Lung microvascular endothelial cell (primary cell): Measurements from ENCODE around the gene SP5. TPM values are rescaled to one million over a fixed set of nuclear protein-coding genes. Genes with fewer than 3 reads are reported as not detected.
"Not testable (repeated sequence)": the region's sequence is repeated elsewhere in the genome, so short reads cannot be mapped to it uniquely, and the experiment has no call there.

Experiments used
- DNase-seq, 2 donors: peaks; one replicate each; pipeline versions ENCODE4 v3.0.0 to v3.0.0-alpha.2; 2010; ENCODE audit warnings: low read depth in 2 of 2
- total RNA-seq: library from RNA; depleted of rRNA; stranded (reverse); fragments of >200 nt; gene quantifications from 2 replicates; pipeline ENCODE4 v1.2.1, GENCODE V29; 2014

Gene SP5
- total RNA-seq, 1 donor from 2014 or later: not detected

GRCh38 chr2:170711196-170711773 is 3.9 kb upstream of the SP5 start:
- DNase-seq: no peak

- no peak for DNase-seq
These were observed 3.1 kb upstream of the SP5 start for GRCh38 chr2:170711774-170712652.

- DNase-seq: no peak
These were observed 2.2 kb upstream of the SP5 start for GRCh38 chr2:170712653-170713542.

- peak in 1 of 2 donors; percentile 3 for DNase-seq
These were observed 1.4 kb upstream of the SP5 start for GRCh38 chr2:170713543-170714380.

GRCh38 chr2:170714381-170715061 is 616 bp upstream of the SP5 start:
- peak in 1 of 2 donors; percentile 17 for DNase-seq

GRCh38 chr2:170715932-170716777 is 1.0 kb downstream of the SP5 start:
- DNase-seq: no peak

GRCh38 chr2:170716851-170717598 is 1.9 kb downstream of the SP5 start:
- DNase-seq: peak; percentile 53 to 71

- DNase-seq: no peak
These were observed 2.4 kb downstream of the SP5 start for GRCh38 chr2:170717599-170717963.

- no peak for DNase-seq
These were observed 3.0 kb downstream of the SP5 start for GRCh38 chr2:170717991-170718589.

- DNase-seq: no peak
These were observed 4.7 kb downstream of the SP5 start for GRCh38 chr2:170719810-170720209.

- DNase-seq: no peak
These were observed 6.5 kb downstream of the SP5 start for GRCh38 chr2:170721678-170722077.

- DNase-seq: no peak
These were observed 7.2 kb downstream of the SP5 start for GRCh38 chr2:170722301-170722700.

- DNase-seq: no peak
These were observed 8.4 kb downstream of the SP5 start for GRCh38 chr2:170723446-170723958.

GRCh38 chr2:170733798-170734600 is 18.9 kb downstream of the SP5 start:
- no peak for DNase-seq

GRCh38 chr2:170734601-170735000 is 19.5 kb downstream of the SP5 start:
- DNase-seq: not testable (repeated sequence)

GRCh38 chr2:170736628-170737027 is 21.5 kb downstream of the SP5 start:
- no peak for DNase-seq

- no peak for DNase-seq
These were observed 22.3 kb downstream of the SP5 start for GRCh38 chr2:170737406-170737805.
